HG02885 (cell line): ENCODE measurements around the gene FAM210A.

Experiments used
- ATAC-seq: cut with Tn5 transposase; IDR thresholded peaks from one replicate; pipeline ENCODE4 v1.9.1; 2021; ENCODE audit warnings: mild to moderate bottlenecking; ENCODE audit not compliant: unreplicated experiment, poor library complexity

The FAM210A gene

DNA sequence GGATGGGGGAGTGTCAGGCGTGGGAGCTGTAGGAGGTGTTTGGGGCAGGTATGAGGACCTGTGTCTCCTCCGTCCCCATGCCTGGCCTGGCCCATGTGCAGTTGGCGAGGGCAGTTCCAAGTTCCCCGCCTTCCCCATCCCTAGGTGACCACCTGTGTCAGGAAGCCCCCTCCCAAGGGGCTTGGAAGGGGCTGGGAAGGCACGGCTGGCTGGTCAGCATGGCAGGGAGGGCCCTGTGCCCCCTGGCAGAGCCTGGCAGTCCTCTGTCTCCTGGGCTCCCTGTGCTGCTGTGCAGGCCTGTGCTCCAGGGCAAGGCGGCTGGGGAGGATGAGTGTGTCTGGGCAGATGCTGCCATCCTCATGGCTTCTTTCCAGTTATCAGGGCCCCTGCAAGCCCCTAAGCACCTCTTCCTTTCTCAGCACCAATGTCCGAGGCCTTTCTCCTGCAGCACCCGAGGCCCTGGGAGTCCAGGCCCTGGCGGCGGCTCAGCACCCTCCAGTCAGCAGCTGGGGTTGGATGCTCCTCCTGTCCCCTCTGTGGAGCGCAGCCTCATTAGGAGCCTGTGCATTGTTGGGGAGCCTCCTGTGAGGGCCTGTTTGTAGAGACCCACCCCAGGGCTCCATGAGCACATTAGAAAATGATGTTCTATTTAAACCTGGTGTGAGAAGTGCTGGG is 101.7 kb downstream of the FAM210A start:
- no peak for ATAC-seq

DNA sequence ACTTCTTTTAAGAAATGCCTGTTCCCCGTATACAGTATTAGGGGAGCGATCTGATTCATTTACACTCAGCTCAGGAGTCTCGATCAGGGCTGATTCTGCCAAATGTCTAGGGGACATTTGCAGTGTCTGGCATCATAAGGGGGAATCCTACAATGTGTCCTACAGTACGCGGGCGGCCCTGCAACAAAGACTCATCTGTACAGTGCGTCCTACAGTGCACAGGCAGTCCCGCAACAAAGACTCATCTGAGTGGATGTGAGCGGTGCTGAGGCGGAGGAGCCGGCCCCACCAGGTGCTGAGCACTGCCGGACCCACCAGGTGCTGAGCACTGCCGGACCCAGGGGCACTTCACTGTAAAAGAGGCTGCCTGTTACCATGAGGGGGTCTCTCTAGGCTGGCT is 102.5 kb downstream of the FAM210A start:
- ATAC-seq = no peak

DNA sequence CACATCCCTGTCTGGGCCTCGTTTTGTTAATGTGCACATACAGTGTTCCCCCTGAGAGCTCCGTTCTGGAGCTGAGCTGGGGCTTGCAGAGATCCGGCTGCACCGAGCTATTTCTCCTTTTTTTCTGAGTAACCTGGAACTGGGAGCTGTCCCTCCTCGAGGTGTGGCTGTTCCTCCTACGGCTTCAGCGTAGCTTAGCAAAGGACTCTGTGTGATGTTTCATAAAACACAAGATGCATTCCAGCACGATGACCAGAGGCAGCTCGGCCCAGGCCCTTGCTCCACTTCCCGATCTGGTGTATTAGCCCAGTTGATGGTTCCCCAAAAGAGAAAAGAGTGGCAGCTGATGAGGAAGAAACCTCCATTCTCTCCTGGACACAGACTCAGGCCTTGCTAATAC is 103.0 kb downstream of the FAM210A start:
- ATAC-seq = no peak

DNA sequence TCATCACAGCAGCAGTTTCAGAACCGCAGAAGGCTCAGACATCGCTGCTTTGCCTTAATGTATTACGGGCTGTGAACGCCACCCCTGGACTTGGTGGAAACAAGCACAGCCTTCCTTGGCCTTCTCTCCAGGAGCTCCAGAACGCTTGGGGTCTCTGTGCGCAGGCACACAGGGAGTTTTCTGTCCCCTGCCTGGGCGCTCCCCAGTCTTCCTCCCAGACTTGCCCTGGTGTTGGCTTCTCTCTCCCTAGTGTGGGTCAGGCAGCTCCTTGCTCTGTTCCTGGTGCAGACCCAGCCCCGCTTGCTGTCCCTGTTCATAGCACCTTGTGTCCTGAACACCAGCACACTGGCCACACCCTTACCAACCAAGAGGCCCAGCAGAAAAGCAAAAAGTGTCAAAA is 103.6 kb downstream of the FAM210A start:
- no peak for ATAC-seq

DNA sequence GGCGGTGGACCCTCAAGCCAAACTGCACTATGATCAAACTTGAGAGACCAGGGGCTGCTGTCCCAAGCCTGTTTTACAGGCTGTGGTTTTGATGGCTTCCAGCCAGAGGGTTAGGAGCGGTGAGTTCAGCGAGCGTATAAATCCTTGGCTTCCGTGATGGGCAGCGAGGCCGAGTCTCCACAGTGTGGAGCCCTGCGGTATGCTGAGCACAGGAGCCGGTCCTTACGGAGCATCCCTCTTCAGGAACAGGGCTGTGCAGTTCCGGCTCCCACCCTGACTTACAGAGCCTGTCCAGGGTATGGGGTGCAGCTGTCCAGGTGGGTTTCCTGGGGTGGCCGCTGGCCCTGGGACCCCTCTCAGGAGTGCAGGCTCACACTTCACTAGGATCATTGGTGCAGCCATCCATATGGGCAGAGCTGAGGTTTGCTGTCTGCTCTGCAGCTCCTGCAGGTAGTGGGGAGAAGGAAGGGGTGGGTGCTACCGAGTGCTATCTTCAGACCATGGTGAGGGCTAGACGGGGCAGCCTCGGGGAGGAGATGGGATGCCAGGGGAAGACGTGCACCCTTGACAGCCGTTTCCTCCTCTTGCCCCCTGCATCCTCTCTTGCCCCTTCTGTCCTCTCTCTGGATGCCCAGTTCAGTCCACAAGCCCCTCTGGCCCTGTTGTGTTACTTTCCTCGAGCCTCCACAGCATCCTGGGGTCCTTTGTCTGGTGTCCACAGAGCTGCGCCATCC is 104.3 kb downstream of the FAM210A start:
- ATAC-seq = no peak

DNA sequence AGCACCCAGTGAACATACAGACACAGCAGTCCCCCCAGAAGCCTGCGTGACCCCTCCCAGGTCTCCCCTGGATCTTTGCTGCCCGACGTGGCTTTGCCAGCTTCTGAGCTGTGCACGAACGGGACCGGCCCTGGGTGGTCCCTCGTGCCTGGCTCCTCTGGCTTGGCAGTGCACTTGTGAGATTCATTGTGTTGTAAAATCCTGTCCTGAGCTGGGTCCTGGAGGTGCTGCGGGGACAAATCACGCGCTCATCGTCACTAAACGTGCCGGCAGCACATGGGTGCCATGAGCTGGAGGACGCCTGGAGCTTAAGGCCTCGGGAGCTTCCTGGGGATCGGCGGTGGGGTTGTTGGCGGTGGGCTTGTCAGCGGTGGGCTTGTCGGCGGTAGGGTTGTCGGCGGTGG is 104.9 kb downstream of the FAM210A start:
- no peak for ATAC-seq

DNA sequence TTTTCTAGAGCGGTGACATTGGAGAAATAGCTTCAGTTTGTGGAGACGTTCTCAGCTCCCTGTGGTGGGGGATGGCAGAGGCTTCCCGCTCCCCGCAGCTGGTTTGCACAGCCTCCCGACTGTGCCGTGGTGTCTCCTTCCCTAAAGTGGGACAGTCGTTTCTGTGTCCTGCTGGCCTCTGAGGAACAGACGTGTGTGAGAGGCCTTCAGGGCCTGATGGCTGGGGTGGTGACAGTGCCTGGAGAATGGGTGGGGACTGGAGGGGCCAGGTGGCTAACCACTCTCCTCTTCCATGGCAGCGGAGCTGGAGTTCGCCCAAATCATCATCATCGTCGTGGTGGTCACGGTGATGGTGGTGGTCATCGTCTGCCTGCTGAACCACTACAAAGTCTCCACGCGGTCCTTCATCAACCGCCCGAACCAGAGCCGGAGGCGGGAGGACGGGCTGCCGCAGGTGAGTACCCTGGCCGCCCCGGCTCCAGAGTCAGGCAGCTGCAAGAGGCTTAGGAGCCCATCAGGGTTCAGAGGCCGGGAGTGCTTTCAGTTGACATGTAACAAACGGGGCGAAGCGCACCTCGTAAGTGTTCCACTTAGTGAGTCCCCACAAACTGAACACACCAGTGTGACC is 105.4 kb downstream of the FAM210A start:
- no peak for ATAC-seq

DNA sequence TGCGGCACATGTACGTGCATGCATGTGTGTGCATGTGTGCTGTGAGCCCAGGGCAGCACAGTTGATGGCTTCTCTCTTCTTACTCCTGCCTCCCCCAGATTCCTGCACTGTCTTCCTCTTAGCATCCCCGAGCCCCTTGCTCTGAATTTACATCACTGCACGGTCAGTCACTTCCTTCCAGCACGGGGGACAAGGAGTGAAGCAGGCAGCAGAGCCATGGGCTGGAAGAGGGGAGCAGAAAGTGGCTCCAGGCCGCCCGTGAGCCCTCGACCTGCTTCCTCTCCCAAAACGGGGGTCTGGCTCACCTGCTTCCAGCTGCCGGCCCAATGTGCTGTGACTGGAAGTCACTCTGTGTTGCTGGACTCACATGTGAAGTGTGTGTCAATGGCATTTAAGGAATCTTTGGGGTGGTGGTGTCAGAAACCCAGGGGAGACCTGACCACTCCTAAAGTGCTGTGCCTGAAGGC is 106.1 kb downstream of the FAM210A start:
- ATAC-seq = no peak

DNA sequence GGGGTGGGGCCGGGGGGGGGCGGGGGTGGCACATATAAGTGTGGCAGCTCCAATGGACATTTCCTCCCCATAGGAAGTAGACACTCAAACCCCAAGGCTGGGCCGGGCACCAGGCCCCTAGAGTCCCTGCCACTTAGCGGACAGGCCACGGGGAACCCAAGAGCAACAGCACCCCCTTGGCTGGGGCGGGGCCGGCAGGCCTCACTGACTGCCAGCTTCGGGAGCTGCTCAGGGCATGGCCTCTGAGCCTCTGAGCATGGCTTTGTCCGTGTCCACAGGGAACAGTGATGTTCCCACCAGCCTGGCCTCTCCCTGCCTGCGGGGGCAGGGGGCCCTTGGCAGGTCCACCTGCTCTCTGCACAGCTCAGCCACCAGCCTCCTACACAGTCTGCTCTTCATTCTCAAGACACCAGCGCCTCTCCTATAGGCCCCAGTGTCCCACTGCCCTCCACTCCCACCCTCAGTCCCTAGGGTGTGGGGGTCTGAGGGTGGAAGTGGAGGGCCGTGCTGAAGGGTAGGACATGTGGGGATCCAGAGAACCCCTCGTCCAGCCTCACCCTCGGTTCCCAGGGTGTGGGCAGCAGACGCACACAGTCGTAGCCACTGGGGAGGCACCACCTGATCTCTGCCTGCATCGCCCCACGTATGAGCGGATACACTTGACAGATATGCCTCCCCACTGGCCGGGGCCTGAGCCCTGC is 106.7 kb downstream of the FAM210A start:
- no peak for ATAC-seq

DNA sequence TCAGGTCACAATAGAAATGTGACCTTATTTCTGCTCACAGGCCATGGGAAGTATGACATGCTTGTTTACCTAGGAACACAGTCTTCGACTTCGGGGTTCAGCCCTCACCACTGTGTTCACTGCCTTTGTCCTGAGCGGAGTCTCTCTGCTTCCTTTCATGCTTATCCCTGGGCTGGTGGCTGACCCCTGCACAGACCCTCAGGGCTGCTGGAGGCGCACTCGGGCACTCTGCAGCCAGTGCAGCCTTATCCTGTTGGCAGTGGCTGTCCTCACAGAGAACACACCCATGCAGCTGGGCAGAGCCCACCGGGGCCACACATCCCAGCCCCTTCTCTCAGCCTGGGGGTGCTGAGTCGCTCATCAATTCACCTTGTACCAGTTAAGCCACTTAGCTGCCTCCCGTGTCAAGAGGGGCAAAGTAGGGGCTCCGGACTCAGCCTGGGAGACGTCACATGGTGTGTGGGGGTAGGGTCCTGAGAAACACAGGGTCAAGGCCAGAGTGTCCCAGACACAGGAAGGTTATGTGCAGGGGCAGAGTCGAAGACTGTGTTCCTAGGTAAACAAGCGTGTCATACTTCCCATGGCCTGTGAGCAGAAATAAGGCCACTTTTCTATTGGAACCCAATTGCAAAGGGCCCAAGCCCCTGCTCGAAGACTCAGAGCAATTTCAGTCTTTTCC is 107.5 kb downstream of the FAM210A start:
- ATAC-seq = no peak

DNA sequence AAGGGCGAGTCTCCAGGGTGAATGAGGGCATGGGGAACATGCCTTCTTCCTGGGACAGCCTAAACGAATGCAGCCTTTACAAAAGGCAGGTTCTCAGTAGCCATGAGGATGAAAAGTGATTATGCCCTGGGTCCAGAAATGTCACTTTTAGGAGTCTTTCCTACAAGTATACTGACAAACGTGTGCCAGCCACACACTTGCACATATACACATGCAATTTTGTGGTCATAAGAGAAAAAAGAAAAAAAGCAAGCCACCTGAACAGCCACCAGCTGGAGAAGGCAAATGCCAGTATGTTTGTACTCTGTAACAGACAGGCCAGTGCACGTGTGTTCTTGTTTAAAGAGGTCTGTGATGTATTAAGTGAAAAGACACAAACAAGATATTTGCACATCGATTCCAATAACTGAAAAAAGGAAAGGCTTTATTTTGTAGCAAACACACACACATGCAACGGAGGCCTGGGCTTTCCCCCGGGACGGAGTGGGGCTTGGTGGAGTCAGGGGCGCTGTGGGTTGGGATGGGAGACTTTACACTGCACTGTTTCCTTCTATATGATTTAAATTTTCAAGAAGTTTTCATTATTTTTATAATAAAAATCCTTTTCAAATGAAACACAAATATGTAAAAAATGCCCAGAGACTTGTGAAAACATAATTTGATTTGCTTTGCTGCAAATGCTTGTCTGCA is 108.4 kb downstream of the FAM210A start:
- ATAC-seq = no peak

DNA sequence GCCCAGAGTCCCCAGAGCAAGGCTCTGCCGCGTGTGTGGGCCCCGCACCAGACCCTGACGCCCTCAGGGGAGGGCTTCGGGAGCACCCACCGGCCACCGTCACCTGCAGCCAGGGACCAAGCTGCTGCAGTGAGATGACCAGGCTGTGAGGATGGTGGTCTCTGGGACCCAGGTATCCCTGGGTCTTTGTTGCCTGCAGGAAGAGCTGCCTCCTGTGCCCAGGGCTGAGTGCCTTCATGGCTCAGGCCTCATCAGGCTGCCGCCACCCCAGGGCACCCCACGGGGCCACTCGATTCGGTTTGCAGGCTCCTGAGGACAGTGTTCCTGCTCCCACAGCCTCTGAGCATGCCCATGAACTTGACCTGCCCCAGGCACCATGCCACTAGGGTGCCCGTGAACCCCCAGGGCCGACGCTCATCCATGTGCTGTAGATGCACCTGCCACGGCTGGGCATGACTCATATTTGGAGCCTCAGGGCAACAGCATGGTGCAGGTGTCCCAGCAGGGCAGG is 109.8 kb downstream of the FAM210A start:
- no peak for ATAC-seq

DNA sequence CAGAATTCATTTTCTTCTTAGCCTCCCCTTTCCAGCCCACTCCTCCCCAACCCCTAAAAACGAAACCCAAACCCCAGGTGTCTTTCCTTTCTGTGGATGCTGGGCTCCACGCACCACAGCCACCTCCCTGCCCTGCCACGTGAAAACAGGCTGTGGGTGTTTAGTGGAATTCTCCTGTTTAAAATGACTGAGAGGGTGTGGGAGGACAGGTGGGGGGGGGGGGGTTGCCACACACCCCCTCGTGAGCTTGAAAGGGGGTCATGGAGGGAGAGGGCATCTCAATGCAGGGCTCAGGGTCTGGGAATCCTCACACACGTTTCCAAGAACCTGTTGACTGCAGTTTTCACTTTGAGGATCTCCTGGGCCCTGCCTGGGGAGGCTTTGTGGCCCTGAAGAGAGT is 110.3 kb downstream of the FAM210A start:
- ATAC-seq = no peak

DNA sequence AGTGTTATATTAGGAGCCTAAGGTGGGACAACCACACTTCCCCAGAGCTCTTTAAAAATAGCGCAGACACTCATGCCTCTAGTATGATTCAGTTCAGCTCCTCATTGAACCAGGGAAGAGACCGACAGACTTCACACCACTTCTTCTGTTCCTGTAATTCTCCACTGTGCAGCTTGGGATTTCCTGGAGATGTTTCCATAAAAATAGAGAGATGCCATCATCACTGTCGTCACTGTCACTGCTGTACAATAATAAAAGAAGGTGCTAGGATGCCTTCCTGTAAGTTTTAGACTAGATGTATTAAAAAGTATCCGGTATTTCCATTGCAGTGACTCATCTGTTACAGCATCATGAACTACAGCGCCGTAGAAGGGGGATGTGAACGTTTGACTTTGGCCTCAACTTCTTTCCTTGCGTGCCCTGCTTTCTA is 110.9 kb downstream of the FAM210A start:
- no peak for ATAC-seq

DNA sequence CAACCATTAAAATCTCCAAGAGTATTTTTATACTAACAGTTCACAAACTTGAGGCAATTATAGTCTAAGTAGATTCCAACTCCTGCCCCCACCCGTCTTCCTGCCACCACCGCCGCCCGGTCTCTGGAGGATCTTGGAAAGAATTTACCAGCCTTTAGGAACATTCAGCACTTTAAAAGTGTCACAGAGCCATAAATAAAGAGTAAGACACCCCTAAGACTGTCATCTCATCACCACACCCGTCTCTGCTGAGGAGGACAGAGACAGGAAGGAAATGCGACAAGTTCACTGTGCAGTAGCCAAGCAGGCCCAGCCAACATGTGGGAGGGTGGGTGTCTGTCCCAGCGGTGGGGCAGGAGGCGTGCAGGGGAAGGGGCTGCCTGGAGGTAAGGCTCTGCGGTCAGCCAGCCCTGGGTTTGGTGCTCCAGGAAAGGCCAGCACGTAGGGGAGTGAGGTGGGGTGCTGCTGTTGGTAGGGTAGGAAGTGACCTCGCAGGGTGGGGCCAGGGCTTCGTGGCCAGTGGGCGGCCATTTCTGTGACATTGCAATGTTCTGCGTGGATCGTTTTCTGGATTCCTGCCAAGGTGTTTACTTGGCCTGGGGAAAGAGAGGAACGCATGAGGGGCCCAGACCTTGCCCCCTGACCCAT is 111.6 kb downstream of the FAM210A start:
- ATAC-seq = no peak

DNA sequence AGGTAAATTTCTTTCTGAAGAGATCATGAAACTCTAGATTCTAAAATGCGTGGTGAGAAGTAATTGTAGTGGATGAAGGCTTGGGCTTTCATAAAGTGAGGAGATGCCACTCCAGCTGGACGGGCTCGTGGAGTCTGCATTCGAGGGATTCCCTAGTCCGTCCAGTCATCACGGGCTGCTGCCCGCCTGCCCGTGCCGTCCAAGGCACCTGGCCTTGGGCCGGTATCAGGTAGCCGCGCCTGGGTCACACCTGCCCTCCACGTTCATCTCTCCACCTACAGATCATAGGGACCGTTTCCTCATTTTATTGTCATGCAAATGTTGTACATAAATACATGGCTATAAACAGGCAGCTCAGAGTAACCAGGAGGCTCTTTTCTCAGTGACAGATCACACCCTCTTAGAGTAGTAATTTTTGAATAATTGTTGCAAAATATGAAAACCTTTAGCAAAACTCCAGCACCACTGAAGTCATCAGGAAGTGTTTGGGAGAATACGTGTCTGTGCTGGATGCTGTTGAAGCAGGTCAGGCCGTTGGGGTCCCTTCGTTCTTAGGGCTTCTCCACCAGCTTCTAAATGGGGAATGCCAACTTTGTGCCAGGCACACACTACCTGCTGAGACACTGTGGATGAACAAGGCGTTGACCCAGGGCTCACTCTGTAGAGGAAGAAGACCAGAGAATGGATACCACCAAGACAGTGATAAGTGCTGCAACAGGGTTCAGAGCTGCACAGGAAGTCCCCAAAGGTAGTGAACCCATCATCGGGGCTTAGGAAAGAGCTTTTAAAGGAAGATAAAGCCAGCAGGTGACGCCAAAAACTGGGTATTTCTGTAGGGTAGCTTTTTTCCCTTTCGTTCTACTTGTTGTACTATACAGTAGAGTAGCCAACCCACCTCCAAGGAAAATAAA is 112.5 kb downstream of the FAM210A start:
- ATAC-seq = peak; percentile 23
